GM19351 (cell line): ENCODE data around the gene LCLAT1.

ENCODE experiments used
- ATAC-seq: cut with Tn5 transposase; IDR thresholded peaks from one replicate; pipeline ENCODE4 v1.9.1; 2021; ENCODE audit warnings: mild to moderate bottlenecking, moderate library complexity; ENCODE audit not compliant: unreplicated experiment

LCLAT1 gene

GRCh38 chr2:30447149-30448045 lies at the start of gene LCLAT1:
Gene LCLAT1 (plus strand): TSS chr2:30447246. CDS start chr2:30525591, 78,345 bp downstream.
- ATAC-seq: peak; percentile 95

GRCh38 chr2:30398084-30398873 lies 48.8 kb upstream of the LCLAT1 start:
- no peak for ATAC-seq

GRCh38 chr2:30400151-30400954 lies 46.7 kb upstream of the LCLAT1 start:
- ATAC-seq: no peak

GRCh38 chr2:30402441-30403182 lies 44.4 kb upstream of the LCLAT1 start:
- ATAC-seq: no peak

GRCh38 chr2:30403592-30404312 lies 43.3 kb upstream of the LCLAT1 start:
- no peak for ATAC-seq

GRCh38 chr2:30404319-30405259 lies 42.5 kb upstream of the LCLAT1 start:
- ATAC-seq: no peak

- ATAC-seq: no peak
Observed at GRCh38 chr2:30405260-30405605, 41.8 kb upstream of the LCLAT1 start.

- no peak for ATAC-seq
Observed at GRCh38 chr2:30406853-30407252, 40.2 kb upstream of the LCLAT1 start.

GRCh38 chr2:30408961-30409387 lies 38.1 kb upstream of the LCLAT1 start:
- ATAC-seq: no peak

- ATAC-seq: no peak
Observed at GRCh38 chr2:30410217-30410616, 36.8 kb upstream of the LCLAT1 start.

- ATAC-seq: no peak
Observed at GRCh38 chr2:30412047-30412683, 34.9 kb upstream of the LCLAT1 start.

- no peak for ATAC-seq
Observed at GRCh38 chr2:30412684-30413570, 34.1 kb upstream of the LCLAT1 start.

GRCh38 chr2:30414961-30415360 lies 32.1 kb upstream of the LCLAT1 start:
- no peak for ATAC-seq

GRCh38 chr2:30417253-30417652 lies 29.8 kb upstream of the LCLAT1 start:
- ATAC-seq: no peak

GRCh38 chr2:30421026-30421603 lies 25.9 kb upstream of the LCLAT1 start:
- no peak for ATAC-seq

GRCh38 chr2:30421604-30422443 lies 25.2 kb upstream of the LCLAT1 start:
- ATAC-seq: no peak
